ENCODE results near the gene MLPH. TPM values are rescaled to one million over a fixed set of nuclear protein-coding genes. Genes with fewer than 3 reads are reported as not detected.

The MLPH gene
- total and polyA plus RNA-seq, 2 of the 13 experiments (the other 11 are each of a cell fraction or from before 2014, with no cell fraction given) = 0.12 TPM; not detected in 1

- TF ChIP-seq ZNF746 (CRISPR knock-in tag; IDR thresholded peaks at IDR 0.05) (no peak), ZNF747 (CRISPR knock-in tag; IDR thresholded peaks at IDR 0.05; ENCODE audit: borderline replicate concordance) (no peak), PHF20 (CRISPR knock-in tag; IDR thresholded peaks at IDR 0.05) (0 out of 2 replicates have a peak, but pooled peaks have one; percentile 30), RAD51 (IDR thresholded peaks at IDR 0.05; ENCODE audit: borderline replicate concordance) (no peak), ZNF414 (CRISPR knock-in tag; IDR thresholded peaks at IDR 0.05) (peak; percentile 44; the same call in 1 of the 2 replicates), PCBP2 (optimal IDR thresholded peaks at IDR 0.05; ENCODE audit: low read depth, low read length, poor library complexity, severe bottlenecking) (no peak), CERS6 (CRISPR knock-in tag; IDR thresholded peaks at IDR 0.05) (no peak), HBP1 (CRISPR knock-in tag; IDR thresholded peaks at IDR 0.05; ENCODE audit: low read depth) (no peak), JARID2 (CRISPR knock-in tag; IDR thresholded peaks at IDR 0.05; ENCODE audit: insufficient replicate concordance) (no peak), ZNF441 (CRISPR knock-in tag; IDR thresholded peaks at IDR 0.05; ENCODE audit: borderline replicate concordance) (no peak), PHF5A (CRISPR knock-in tag; IDR thresholded peaks at IDR 0.05; ENCODE audit: low read depth, unreplicated experiment) (no peak), ZKSCAN1 (IDR thresholded peaks at IDR 0.05; ENCODE audit: low read length) (no peak), MEIS1 (CRISPR knock-in tag; IDR thresholded peaks at IDR 0.05; ENCODE audit: borderline replicate concordance) (no peak), ETV5 (CRISPR knock-in tag; IDR thresholded peaks at IDR 0.05; ENCODE audit: borderline replicate concordance) (0 out of 2 replicates have a peak, but pooled peaks have one; percentile 23), DNMT1 (CRISPR knock-in tag; IDR thresholded peaks at IDR 0.05) (no peak), AKAP8 (CRISPR knock-in tag; IDR thresholded peaks at IDR 0.05) (no peak; the same call in none of the 2 replicates), ZNF496 (CRISPR knock-in tag; IDR thresholded peaks at IDR 0.05; ENCODE audit: insufficient replicate concordance) (no peak), ZFP62 (CRISPR knock-in tag; IDR thresholded peaks at IDR 0.05) (no peak), ZNF639 (CRISPR knock-in tag; conservative IDR thresholded peaks at IDR 0.05) (no peak), ZMAT5 (CRISPR knock-in tag; IDR thresholded peaks at IDR 0.05; ENCODE audit: borderline replicate concordance, low read depth) (no peak), ZZZ3 (CRISPR knock-in tag; IDR thresholded peaks at IDR 0.05; ENCODE audit: borderline replicate concordance) (no peak), SNAPC5 (CRISPR knock-in tag; IDR thresholded peaks at IDR 0.05; ENCODE audit: borderline replicate concordance) (no peak), SAFB2 (CRISPR knock-in tag; IDR thresholded peaks at IDR 0.05; ENCODE audit: borderline replicate concordance, low read depth) (no peak), TBP (CRISPR knock-in tag; IDR thresholded peaks at IDR 0.05) (0 out of 2 replicates have a peak, but pooled peaks have one; percentile 36)
Measured at GRCh38 chr2:237581751-237582746, 95.0 kb downstream of the MLPH start (continued).
